SKM-1 (cell line): ENCODE measurements around the gene MAP1S.
A peak's percentile ranks its signal among the peaks of the same experiment; 100 is the strongest.

Experiments used
- DNase-seq: peaks from one replicate; lab custom pipeline; 2025; ENCODE audit not compliant: unreplicated experiment; lab: John Stamatoyannopoulos, UW

MAP1S gene

GRCh38 chr19:17737690-17738153 is 18.4 kb downstream of the MAP1S start:
- no peak for DNase-seq

GRCh38 chr19:17739121-17739875 is 20.0 kb downstream of the MAP1S start:
- DNase-seq, result no peak

GRCh38 chr19:17741456-17741855 is 22.2 kb downstream of the MAP1S start:
- no peak for DNase-seq

GRCh38 chr19:17743874-17744580 is 24.7 kb downstream of the MAP1S start:
- no peak for DNase-seq

- DNase-seq, result peak; percentile 92
Measured at GRCh38 chr19:17747205-17748098, 28.2 kb downstream of the MAP1S start.

GRCh38 chr19:17748884-17749638 is 29.8 kb downstream of the MAP1S start:
- no peak for DNase-seq

- no peak for DNase-seq
Measured at GRCh38 chr19:17749912-17750317, 30.6 kb downstream of the MAP1S start.

GRCh38 chr19:17751103-17751911 is 32.0 kb downstream of the MAP1S start, which contains the start of gene FCHO1:
Gene FCHO1 (plus strand): TSS chr19:17751477. CDS start chr19:17755165, 3,688 bp downstream.
- peak; percentile 53 for DNase-seq

- DNase-seq, result no peak
Measured at GRCh38 chr19:17751912-17752273, 32.6 kb downstream of the MAP1S start.

GRCh38 chr19:17752865-17753639 is 33.8 kb downstream of the MAP1S start:
- no peak for DNase-seq

- DNase-seq, result no peak
Measured at GRCh38 chr19:17753976-17754375, 34.7 kb downstream of the MAP1S start.

GRCh38 chr19:17754634-17755442 is 35.6 kb downstream of the MAP1S start:
- no peak for DNase-seq

- DNase-seq, result no peak
Measured at GRCh38 chr19:17755443-17755890, 36.2 kb downstream of the MAP1S start.

- no peak for DNase-seq
Measured at GRCh38 chr19:17755977-17756670, 36.8 kb downstream of the MAP1S start.

GRCh38 chr19:17757125-17757524 is 37.8 kb downstream of the MAP1S start:
- no peak for DNase-seq

GRCh38 chr19:17758515-17758914 is 39.2 kb downstream of the MAP1S start:
- no peak for DNase-seq

GRCh38 chr19:17761148-17761547 is 41.9 kb downstream of the MAP1S start:
- no peak for DNase-seq
